Esophagus (tissue), 2 donors: Measurements from ENCODE around the gene ZNRD2. TPM values are rescaled to one million over a fixed set of nuclear protein-coding genes. Genes with fewer than 3 reads are reported as not detected.
A peak's percentile ranks its signal among the peaks of the same experiment; 100 is the strongest.

Experiments
- H3K27ac ChIP-seq, 2 donors: one replicate each; pipeline ENCODE4 v1.5.1; 2013; ENCODE audit warnings: low read depth in 2 of 2, mild to moderate bottlenecking in 2 of 2, inconsistent platforms in 1 of 2, low read length in 1 of 2, moderate library complexity in 1 of 2
- H3K27me3 ChIP-seq, 2 donors: one replicate each; pipeline ENCODE4 v1.6.1; 2013; ENCODE audit warnings: low read length in 2 of 2, control low read depth in 1 of 2, mild to moderate bottlenecking in 1 of 2; ENCODE audit not compliant: insufficient read depth in 2 of 2, control insufficient read depth in 1 of 2
- H3K36me3 ChIP-seq, 2 donors: one replicate each; pipeline ENCODE4 v1.6.1; 2013; ENCODE audit warnings: low read length in 1 of 2; ENCODE audit not compliant: control insufficient read depth in 2 of 2, insufficient read depth in 2 of 2
- H3K4me1 ChIP-seq, 2 donors: one replicate each; pipeline ENCODE4 v1.6.1; 2013; ENCODE audit warnings: low read length in 1 of 2; ENCODE audit not compliant: control insufficient read depth in 2 of 2, insufficient read depth in 2 of 2
- H3K4me3 ChIP-seq, 2 donors: one replicate each; pipeline ENCODE4 v1.5.1; 2013; ENCODE audit warnings: low read length in 2 of 2, mild to moderate bottlenecking in 2 of 2, low read depth in 1 of 2, moderate library complexity in 1 of 2
- H3K9me3 ChIP-seq, 2 donors: one replicate each; pipeline ENCODE4 v1.6.1; 2013; ENCODE audit warnings: mild to moderate bottlenecking in 2 of 2, low read depth in 1 of 2, low read length in 1 of 2, moderate library complexity in 1 of 2; ENCODE audit not compliant: control insufficient read depth in 2 of 2, insufficient read depth in 1 of 2
- WGBS, 2 donors: extraction: QIAGEN DNeasy Blood & Tissue Kit; methylation state at CpG; one replicate each; pipeline ENCODE4 v1.1.7; 2013; 5-methylcytosine and 5-hydroxymethylcytosine counted together
- polyA plus RNA-seq, 2 donors: library from polyadenylated mRNA; stranded (reverse); fragments of 200-250 nt; gene quantifications; one replicate each; pipeline ENCODE4 v1.2.3, GENCODE V29; 2013
- donor health status: healthy with polysubstance abuse.
- donor health status: Bipolar disorder and iron deficiency.

The ZNRD2 gene
- polyA plus RNA-seq, 2 donors: 38.9 to 52.1 TPM

DNA sequence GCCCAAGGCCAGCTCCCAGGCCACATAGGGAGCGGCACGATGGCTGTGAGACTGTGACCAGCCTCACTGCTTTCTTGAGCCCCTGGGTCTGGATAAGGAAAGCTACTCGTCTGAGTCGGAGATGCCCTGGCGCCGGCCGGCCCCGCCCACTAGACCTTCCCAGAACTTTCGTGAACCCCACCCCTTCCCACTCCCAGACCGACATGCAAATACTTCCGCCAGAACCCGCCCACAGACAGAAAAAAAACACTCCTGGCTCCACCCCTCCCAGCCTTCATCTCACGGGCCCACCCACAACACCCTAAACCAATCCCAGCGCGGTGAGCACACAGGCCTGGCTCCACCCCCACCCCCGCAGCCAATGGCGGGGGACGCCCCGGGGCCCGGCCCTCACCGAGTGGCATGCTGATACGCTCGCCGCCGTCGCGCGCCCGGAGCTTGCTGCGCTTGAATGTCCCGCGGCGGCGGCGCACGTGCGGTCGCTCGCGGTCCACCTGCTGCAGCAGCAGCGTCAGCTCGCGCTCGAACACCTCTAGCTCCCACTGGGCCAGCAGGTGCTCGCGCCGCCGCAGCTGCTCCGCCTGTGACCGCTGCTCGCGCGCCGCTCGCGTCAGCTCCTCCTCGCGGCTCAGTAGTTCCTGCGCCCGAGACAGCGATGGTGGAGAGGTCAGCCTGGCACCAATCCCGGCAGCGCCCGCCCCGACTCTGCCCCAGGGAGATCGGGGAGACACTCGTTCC, 36.8 kb downstream of the ZNRD2 start:
- peaks cover 7 to 31% of the 10 kb centered on the region in 2 donors for H3K36me3 ChIP-seq
- H3K4me1 ChIP-seq: peaks cover 9 to 18% of the 10 kb centered on the region in 2 donors
- H3K27me3 ChIP-seq: no peaks in the 10 kb centered on the region
- 26 to 30% methylated on average over 65 to 67 of the region's 67 CpGs for WGBS, 2 donors
- peak overlapping the region; percentile 21 to 22 for H3K4me3 ChIP-seq
- H3K27ac ChIP-seq: peak overlapping the region; percentile 54 to 79
- H3K9me3 ChIP-seq: no peaks in the 10 kb centered on the region

DNA sequence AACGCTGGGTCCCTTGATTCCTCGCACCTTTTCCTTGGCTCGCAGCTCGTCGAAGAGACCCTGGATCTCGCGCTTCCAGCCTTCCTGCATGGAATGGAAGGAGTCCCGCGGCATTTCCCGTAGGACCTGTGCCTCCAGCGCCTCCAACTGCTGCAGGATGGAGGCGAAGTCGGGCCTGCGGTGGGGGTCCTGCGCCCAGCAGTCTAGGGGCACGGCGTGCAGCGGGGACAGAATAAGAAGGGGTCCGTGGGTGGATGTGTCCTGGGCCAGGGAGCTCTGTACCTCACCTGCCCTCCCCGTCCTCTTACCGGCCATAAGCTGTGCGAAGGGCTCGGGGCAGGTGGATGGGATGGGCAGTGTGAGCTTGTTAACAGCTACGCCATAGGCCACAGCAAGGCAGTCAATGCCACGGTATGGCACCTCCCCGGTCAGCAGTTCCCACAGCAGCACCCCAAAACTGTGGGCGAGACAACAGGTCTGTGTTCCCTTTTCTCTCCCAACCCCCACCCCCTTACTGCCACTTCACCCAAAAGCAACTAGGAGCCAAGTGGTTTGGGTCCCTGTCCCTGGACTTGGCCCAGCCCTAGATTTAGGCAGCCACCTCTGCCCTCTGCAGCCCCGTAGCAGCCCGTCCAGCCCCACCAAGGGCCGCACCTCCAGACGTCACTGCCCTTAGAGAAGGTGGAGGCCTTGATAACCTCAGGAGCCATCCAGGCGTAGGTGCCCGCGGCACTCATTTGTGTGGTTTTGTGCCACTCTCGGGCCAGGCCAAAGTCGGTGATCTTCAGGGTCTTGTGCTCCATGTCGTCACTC, 37.5 kb downstream of the ZNRD2 start:
- Histone ChIP-seq H3K27me3 (no peaks in the 10 kb centered on the region), H3K36me3 (peaks cover 7 to 31% of the 10 kb centered on the region in 2 donors), H3K4me3 (peak overlapping the region in 1 of 2 donors; percentile 22), H3K9me3 (no peaks in the 10 kb centered on the region), H3K4me1 (peaks cover 13 to 25% of the 10 kb centered on the region in 2 donors), H3K27ac (peak overlapping the region in 1 of 2 donors; percentile 70)
- WGBS, 2 donors: 78 to 80% methylated on average over 37 of the region's 37 CpGs

DNA sequence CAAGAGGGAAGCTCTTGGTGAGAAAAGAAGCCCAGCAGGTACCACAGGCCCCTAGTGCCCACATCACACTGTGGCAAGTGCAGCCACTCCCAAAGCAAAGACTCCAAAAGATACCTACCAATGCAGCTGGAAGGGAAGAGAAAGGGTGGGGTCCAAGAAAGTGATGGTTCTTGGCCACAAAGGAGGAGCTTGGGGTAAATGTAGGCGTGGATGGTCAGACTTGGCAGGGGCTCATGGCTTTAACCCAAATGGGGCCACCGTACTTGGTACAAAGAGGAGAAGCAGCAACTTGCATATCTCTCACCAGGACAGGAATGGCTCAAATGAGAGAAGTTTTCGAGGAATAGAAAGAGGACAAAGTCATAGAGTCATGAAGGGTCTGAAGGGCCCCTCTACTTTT, 39.0 kb downstream of the ZNRD2 start:
- Histone ChIP-seq H3K27ac (peak overlapping the region in 1 of 2 donors; percentile 34), H3K36me3 (peaks cover 7 to 26% of the 10 kb centered on the region in 2 donors), H3K4me3 (no peak overlapping the region), H3K27me3 (no peaks in the 10 kb centered on the region), H3K9me3 (no peaks in the 10 kb centered on the region), H3K4me1 (peaks cover 18 to 32% of the 10 kb centered on the region in 2 donors)
- 44% methylated on average over 3 of the region's 3 CpGs for WGBS, 2 donors

DNA sequence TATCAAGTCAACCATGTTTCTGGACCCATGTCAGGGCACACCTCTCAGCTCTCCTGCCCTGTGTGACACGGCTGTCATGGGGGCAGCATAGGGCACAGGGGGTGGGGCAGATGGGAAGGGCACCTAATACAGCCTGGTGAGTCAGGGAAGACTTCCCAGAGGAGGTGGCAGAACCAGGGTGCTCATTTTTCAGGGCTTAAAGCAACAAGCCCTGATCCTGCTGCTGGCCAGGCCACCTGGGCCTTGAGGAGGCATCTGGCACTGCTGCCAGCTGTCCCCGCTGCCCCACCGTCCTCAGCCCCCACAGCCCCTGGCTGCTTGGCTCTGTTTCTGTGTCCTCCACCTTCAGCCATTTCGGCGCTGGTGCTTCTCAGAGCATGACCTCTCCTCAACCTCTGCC, 39.4 kb downstream of the ZNRD2 start:
- 75 to 87% methylated on average over 3 to 5 of the region's 5 CpGs for WGBS, 2 donors
- Histone ChIP-seq H3K9me3 (no peaks in the 10 kb centered on the region), H3K27me3 (no peaks in the 10 kb centered on the region), H3K4me3 (no peak overlapping the region), H3K36me3 (peaks cover 6 to 22% of the 10 kb centered on the region in 2 donors), H3K4me1 (peaks cover 18 to 32% of the 10 kb centered on the region in 2 donors), H3K27ac (peak overlapping the region in 1 of 2 donors; percentile 47)

DNA sequence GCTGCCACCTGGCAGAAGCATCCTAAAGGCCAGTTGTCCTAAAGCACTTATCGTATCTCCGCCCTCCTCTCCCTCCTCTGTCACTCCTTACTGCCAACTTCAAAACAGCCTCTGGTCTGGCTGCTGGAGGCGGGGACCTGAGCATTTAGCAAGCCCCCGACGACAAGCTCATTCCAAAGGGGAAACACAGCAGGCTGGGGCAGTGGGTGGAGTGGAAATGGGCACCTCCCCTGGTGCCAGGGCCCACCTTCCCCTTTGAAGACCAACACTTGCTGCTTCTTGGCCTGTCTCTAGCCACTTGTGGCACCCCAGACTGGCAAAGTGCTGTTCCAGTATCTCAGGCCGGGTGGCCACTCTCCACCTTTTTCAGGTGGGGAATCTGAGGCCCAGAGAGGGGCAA, 40.1 kb downstream of the ZNRD2 start:
- Histone ChIP-seq H3K4me1 (peaks cover 18 to 32% of the 10 kb centered on the region in 2 donors), H3K4me3 (no peak overlapping the region), H3K36me3 (peaks cover 3 to 15% of the 10 kb centered on the region in 2 donors), H3K27ac (peak overlapping the region; percentile 8 to 62), H3K9me3 (no peaks in the 10 kb centered on the region), H3K27me3 (no peaks in the 10 kb centered on the region)
- 56 to 59% methylated on average over 6 of the region's 6 CpGs for WGBS, 2 donors

DNA sequence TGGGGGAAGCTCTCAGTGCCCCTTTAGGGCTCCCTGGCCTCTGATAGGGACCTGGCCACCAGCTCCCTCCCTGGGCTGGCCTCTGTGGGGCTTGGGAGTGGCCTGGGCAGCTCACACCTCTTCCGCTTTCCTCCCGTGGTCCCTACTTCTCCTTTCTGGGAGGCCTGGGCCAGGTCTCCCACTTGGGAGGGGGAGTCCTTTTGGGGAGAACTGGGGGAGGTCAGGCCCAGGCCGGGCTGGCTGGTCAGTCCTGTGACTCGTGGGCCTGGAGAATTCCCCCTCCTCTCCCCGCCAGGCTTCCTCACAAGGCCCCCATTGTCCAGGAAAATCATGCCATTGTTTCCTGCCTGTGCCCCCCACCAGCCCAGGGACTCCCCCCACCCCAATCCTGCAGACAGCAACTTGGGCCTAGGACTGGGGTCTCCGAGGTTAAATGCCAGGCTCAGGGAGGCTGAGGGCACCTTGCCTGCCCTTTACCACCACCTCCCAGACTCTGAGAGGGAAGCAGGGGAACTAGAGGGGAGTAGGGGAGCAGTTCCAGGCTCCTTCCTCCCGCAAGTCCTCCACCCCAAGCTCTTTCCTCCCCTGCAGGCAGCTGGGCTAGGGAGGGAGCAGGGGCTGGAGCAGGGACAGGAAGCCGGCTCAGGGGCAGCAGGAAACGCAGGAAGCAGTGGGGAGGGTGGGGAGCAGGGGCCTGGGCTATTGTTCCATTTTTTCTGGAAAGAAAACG, 40.9 kb downstream of the ZNRD2 start:
- Histone ChIP-seq H3K4me3 (no peak overlapping the region), H3K9me3 (no peaks in the 10 kb centered on the region), H3K27me3 (no peaks in the 10 kb centered on the region), H3K36me3 (peaks cover 3 to 8% of the 10 kb centered on the region in 2 donors), H3K27ac (peak overlapping the region; percentile 49 to 62), H3K4me1 (peaks cover 18 to 32% of the 10 kb centered on the region in 2 donors)
- WGBS, 2 donors: 44 to 54% methylated on average over 8 to 10 of the region's 10 CpGs

DNA sequence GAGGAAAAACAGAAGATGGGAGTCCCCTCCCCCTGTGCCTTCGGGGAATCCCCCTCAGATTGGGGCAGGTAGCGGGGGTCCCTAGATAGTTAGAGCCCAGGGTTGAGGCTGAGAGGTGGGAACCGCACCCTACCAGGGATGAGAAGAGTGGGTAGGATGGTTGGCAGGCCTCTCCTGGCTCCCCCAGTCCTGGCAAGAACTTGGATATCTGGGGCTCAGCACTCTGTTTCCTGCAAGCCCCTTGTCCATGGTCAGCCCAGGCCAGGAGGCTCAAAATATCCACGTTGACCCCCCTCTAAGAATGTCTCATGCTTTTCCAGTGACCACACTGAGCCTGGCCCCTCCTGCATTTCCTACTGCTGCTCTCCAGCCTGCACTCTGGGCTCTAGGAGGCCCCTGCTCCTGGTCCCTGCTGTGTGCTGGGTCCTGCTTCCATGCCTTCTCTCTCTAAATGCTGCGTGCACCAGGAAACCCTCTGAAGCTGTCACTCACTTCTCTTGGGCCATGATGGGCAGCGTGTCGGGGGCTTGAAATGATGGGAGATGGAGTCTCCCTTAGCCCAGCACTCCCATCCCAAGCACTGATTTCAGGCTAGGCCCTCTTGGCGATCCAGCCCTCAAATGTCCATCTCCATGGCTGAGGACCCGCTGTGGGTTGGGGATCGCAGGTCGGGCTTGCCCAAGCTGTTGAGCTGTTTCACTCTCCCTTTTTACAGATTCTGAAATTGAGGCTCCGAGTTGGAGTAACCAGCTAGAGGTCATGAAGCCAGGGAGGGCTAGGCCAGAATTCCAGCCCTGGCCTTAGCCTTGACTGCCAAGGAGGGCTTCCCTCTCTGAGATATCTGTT, 41.7 kb downstream of the ZNRD2 start:
- Histone ChIP-seq H3K27me3 (no peaks in the 10 kb centered on the region), H3K4me1 (peaks cover 18 to 33% of the 10 kb centered on the region in 2 donors), H3K4me3 (peak overlapping the region in 1 of 2 donors; percentile 7), H3K27ac (peak overlapping the region; percentile 14 to 62), H3K36me3 (peaks cover 3 to 8% of the 10 kb centered on the region in 2 donors), H3K9me3 (no peaks in the 10 kb centered on the region)
- WGBS, 2 donors: 66 to 72% methylated on average over 12 of the region's 12 CpGs

DNA sequence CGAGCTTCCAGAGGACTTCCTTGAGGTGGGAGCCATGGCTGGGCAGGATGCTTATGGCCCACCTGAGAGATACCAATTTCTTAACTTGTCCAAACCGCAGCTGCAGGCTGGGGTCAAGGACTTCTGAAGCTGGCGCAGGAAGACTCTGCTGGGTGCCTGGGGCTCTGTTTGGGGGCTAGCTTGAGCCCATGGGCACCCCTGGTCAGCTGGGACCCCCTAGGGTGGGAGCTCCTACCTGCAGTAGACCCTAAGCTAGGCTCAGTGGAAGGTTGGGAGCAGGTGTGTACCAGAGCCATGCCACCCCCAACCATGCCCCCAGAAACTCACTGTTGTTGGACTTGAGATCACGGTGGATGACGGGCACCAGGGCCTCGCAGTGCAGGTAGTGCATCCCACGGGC, 42.4 kb downstream of the ZNRD2 start:
- Histone ChIP-seq H3K9me3 (no peaks in the 10 kb centered on the region), H3K27me3 (no peaks in the 10 kb centered on the region), H3K36me3 (peaks cover 3 to 10% of the 10 kb centered on the region in 2 donors), H3K4me3 (peak overlapping the region; percentile 70), H3K4me1 (peaks cover 12 to 28% of the 10 kb centered on the region in 2 donors), H3K27ac (peak overlapping the region; percentile 95 to 99)
- 52 to 63% methylated on average over 7 of the region's 7 CpGs for WGBS, 2 donors
